GM10266 (cell line): ENCODE results near the gene LKAAEAR1.

ENCODE experiments used
- DNase-seq: peaks from one replicate; pipeline ENCODE4 v3.0.0; 2012; ENCODE audit errors: extremely low spot score
- TF ChIP-seq, protein P1 (sequence below): IDR thresholded peaks from 2 replicates; pipeline ENCODE4 v1.5.1; 2012; ENCODE audit warnings: mild to moderate bottlenecking, low read depth; ENCODE audit not compliant: control insufficient read depth, insufficient read depth; ENCODE audit errors: missing control alignments

The LKAAEAR1 gene

DNA sequence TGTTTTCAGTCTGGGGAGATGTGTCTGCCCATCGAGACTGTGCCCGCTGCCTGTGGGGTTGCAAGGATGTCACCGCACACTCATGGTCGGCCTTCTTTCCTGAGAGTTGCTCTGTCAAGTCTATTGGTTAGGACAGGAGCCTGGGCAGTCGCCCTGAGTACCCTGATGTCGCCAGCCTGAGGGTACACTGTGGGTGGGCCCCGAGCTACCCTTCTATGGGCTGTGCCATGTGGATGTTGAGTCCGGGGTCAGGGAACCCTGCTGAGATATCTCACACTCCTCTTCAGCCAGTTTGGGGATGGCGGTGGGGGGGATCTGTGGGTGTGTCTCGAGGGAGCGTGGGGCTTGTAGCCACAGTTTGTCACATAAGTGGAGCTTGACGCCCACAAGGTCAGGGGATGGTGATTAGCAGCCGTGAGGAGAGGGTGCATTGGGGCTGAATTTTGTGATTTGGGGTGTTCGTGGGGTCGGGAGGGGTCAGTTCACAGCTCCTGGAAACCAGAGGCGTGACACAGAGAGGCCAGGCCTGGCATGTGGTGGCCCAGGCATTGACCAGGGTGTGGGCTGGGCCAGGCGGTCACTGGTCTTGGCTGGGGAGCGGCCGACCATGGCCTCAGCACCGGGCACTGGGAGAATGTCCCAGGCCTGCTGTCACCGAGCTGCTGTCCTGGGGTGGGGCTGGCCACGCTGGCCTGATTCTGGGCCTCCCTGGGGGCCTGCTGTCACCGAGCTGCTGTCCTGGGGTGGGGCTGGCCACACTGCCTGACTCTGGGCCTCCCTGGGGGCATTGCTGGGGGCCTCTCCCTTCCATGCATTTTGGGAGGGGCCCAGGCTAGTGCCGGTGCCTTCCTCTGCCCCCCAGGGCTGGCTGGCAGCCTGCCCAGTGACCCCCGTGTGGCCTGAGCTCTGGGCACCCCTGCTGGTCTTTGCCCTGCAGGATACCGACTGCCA is 24.8 kb upstream of the LKAAEAR1 start:
- TF ChIP-seq, protein P1, sequence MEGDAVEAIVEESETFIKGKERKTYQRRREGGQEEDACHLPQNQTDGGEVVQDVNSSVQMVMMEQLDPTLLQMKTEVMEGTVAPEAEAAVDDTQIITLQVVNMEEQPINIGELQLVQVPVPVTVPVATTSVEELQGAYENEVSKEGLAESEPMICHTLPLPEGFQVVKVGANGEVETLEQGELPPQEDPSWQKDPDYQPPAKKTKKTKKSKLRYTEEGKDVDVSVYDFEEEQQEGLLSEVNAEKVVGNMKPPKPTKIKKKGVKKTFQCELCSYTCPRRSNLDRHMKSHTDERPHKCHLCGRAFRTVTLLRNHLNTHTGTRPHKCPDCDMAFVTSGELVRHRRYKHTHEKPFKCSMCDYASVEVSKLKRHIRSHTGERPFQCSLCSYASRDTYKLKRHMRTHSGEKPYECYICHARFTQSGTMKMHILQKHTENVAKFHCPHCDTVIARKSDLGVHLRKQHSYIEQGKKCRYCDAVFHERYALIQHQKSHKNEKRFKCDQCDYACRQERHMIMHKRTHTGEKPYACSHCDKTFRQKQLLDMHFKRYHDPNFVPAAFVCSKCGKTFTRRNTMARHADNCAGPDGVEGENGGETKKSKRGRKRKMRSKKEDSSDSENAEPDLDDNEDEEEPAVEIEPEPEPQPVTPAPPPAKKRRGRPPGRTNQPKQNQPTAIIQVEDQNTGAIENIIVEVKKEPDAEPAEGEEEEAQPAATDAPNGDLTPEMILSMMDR: no peak
- no peak for DNase-seq

DNA sequence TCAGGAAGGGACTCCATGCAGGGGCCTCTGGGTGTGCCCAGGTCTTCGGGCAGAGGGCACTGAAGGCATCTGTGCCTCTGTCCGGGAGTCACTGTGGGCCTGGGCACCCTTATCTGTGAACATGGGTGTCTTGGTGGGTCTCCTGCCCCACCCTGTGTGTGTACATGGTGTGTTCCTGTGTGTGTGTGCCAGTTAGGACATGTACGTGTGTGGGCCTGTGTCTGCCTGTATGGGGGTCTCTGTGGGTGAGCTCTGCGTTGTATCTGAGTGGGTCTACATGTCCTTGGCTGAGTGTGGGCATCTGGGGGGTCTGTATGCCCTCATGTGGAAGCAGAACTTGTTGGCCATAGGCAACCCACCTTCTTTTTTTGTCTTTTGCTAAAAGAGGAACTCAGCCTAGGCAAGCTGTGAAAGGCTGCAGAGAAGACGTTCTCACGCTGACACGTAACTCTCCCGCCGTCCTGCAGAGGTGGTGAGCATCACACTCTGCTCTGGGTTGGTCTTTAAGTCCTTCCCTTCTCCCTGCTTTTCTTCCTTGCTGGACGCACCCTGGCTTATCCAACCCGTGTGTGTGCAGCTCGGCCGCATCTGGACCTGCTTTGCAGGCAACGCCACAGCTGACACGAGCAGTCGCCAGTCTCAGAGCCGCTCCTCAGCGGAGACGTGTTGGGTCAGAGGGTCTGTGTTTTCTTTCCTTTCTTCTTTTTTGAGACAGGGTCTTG is 23.7 kb upstream of the LKAAEAR1 start:
- TF ChIP-seq, protein P1: no peak
- no peak for DNase-seq

DNA sequence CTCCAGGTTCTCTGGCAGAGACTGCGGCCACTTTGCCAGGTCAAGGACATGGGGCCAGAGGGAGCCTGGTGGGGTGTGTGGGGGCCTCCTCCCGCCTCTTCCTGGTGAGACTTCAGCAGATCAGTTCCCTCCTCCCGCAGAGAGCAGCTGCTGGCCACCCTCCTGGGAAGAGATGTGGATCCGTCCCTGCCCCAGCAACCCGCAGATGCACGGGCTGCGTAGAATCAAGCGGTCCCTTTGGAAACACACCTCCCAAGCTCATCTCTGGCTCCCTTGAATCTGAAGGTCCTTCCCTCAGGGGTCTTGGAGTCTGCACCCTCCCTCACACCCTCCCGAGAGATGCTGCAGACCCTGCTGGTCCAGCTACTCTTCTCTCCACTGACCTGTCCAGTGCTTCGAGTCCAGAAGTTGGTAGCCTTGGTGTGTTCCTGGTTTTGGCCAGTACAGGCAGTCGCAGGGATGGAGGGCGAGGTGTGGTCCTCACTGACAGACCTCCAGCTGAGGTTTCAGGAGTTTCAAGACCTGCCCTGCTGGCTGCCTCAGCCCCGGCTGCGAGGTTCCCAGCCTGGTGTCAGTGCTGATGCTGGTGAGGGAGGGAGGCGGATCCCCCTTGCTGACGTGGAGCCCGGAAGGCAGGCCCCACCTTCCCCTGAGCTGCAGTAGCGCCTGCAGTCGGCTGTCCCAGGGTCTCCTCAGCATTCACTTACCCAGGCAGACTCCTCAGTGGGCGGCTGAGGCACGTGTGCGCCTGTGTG is 23.0 kb upstream of the LKAAEAR1 start, which contains the start of gene NPBWR2:
Gene NPBWR2, minus strand, starts transcription at position 585 of the 755 bp plus-strand sequence. CDS start 734 bp downstream, outside the sequence.
- DNase-seq: no peak

GRCh38 chr20:64106435-64106961 is 22.3 kb upstream of the LKAAEAR1 start:
- TF ChIP-seq, protein P1: no peak
- no peak for DNase-seq

More for the DNA sequence above, 23.0 kb upstream of the LKAAEAR1 start, which contains the start of gene NPBWR2:
- TF ChIP-seq, protein P1: no peak

DNA sequence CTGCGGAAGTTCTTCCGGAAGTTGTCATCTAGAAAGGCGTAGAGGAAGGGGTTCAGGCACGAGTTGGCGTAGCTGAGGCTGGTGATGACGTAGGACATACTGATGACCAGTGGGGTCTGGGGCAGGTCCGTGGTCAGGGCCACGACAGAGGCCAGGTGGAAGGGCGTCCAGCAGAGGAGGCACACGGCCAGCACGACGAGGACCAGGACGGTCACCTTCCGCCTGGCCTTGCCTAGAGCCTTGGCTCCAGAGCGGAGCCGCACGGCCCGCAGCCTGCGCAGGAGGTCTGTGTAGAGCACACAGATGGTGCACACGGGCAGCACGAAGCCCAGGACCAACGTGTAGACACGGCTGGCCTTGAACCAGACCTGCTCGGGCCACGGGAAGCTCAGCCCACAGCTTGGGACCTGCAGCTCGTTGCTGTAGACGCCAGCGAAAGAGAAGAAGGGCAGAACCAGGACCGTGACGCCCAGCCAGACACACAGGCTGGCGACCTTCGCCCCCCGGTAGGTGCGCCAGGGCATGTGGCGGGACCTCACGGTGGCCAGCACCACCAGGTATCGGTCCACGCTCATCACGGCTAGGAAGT is 21.7 kb upstream of the LKAAEAR1 start:
- DNase-seq: no peak
- TF ChIP-seq, protein P1: no peak

GRCh38 chr20:64104667-64105451 is 20.7 kb upstream of the LKAAEAR1 start:
- TF ChIP-seq, protein P1: no peak
- no peak for DNase-seq
